Measurements from ENCODE around the gene BAD.

DNA sequence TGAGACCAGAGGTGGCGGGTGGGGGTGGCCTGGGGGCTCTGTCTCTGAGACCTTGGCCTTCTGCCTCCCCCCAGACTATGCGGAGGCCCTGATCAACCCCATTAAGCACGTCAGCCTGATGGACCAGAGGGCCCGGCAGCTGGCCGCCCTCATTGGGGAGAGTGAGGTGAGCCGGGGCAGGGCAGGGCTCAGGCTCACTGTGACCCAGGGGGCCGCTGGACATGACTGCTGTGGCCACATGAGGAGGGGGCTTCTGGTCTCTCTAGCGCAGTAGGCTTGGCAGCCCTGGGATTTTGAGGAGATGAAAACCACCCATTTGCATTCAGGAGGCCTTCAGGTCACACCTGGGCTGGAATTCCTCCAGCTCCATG lies 20.5 kb downstream of the BAD start:
- TF ChIP-seq, protein P1, sequence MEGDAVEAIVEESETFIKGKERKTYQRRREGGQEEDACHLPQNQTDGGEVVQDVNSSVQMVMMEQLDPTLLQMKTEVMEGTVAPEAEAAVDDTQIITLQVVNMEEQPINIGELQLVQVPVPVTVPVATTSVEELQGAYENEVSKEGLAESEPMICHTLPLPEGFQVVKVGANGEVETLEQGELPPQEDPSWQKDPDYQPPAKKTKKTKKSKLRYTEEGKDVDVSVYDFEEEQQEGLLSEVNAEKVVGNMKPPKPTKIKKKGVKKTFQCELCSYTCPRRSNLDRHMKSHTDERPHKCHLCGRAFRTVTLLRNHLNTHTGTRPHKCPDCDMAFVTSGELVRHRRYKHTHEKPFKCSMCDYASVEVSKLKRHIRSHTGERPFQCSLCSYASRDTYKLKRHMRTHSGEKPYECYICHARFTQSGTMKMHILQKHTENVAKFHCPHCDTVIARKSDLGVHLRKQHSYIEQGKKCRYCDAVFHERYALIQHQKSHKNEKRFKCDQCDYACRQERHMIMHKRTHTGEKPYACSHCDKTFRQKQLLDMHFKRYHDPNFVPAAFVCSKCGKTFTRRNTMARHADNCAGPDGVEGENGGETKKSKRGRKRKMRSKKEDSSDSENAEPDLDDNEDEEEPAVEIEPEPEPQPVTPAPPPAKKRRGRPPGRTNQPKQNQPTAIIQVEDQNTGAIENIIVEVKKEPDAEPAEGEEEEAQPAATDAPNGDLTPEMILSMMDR (IDR thresholded peaks at IDR 0.05; ENCODE audit: poor library complexity): no peak
- TF ChIP-seq EZH2phosphoT487 (IDR thresholded peaks at IDR 0.05; ENCODE audit: low read depth, severe bottlenecking, unreplicated experiment): no peak

Measured in hepatocyte (in vitro differentiated cells).